Upper lobe of left lung (tissue), 6 donors: ENCODE data around the gene RAP1GDS1. TPM values are rescaled to one million over a fixed set of nuclear protein-coding genes. Genes with fewer than 3 reads are reported as not detected.

ENCODE experiments used
- ATAC-seq, 2 donors: fragments of 200-7000 bp; cut with Tn5 transposase; one replicate each; pipeline ENCODE4 v1.9.1; 2022; ENCODE audit warnings: mild to moderate bottlenecking in 2 of 2, moderate library complexity in 2 of 2; ENCODE audit not compliant: low FRiP score in 2 of 2
- DNase-seq, 2 donors: peaks; one replicate each; pipeline ENCODE4 v3.0.0-alpha.2; 2019 to 2020
- H3K27ac ChIP-seq, 4 donors: fragments of 200-600 bp; sonication (generic); one replicate each; pipeline ENCODE4 v1.5.1; 2016 to 2019
- H3K27me3 ChIP-seq, 4 donors: fragments of 200-600 bp; sonication (generic); one replicate each; pipeline ENCODE4 v1.5.1; 2017 to 2019
- H3K36me3 ChIP-seq, 4 donors: fragments of 200-600 bp; sonication (generic); one replicate each; pipeline ENCODE4 v1.5.1; 2016 to 2019
- H3K4me1 ChIP-seq, 4 donors: fragments of 200-600 bp; sonication (generic); one replicate each; pipeline ENCODE4 v1.5.1; 2018 to 2019
- H3K4me3 ChIP-seq, 4 donors: fragments of 200-600 bp; sonication (generic); one replicate each; pipeline ENCODE4 v1.5.1; 2017 to 2019; ENCODE audit warnings: mild to moderate bottlenecking in 2 of 4, moderate library complexity in 1 of 4
- H3K9me3 ChIP-seq, 4 donors: fragments of 200-600 bp; sonication (generic); one replicate each; pipeline ENCODE4 v1.5.1; 2018 to 2019
- CTCF ChIP-seq, 6 experiments: fragments of 450-650 bp in 4 of 6; fragments of 200-600 bp in 2 of 6; sonication (generic) in 2 of 6; IDR thresholded peaks; one replicate each; pipeline ENCODE4 v1.5.1; 2016 to 2019; ENCODE audit warnings: antibody characterized with exemption in 6 of 6
- EP300 ChIP-seq, 4 donors: sonication (generic); formaldehyde crosslinking; IDR thresholded peaks; one replicate each; pipeline ENCODE4 v1.5.1; 2017; ENCODE audit warnings: antibody characterized with exemption in 4 of 4, control low read depth in 2 of 4
- POLR2A ChIP-seq, 4 donors: fragments of 450-650 bp; IDR thresholded peaks; one replicate each; pipeline ENCODE4 v1.5.1; 2016 to 2017; ENCODE audit warnings: antibody characterized with exemption in 4 of 4, mild to moderate bottlenecking in 2 of 4
- POLR2AphosphoS5 ChIP-seq, 2 donors: sonication (generic); formaldehyde crosslinking; IDR thresholded peaks; one replicate each; pipeline ENCODE4 v1.5.1; 2017; ENCODE audit warnings: antibody characterized with exemption in 2 of 2
- WGBS, 2 donors: methylation state at CpG; one replicate each; pipeline ENCODE4 v1.1.5; 2017 to 2018; 5-methylcytosine and 5-hydroxymethylcytosine counted together
- total RNA-seq, 6 donors: library from RNA; depleted of rRNA in 4 of 6; stranded (reverse); fragments of >200 nt in 4 of 6; gene quantifications; one replicate each; pipeline versions ENCODE4 v1.1.0 to v1.2.1, GENCODE V29; 2016 to 2021
- donor health status: DM: no; HTN: no; CAD: no; lungs with moderate emphysema.
- donor health status: DM: no; HTN: yes; CAD: no; lungs with severe emphysema.

Gene RAP1GDS1
- 10 to 100 TPM; 20.6 to 63.9 (median 35.5) TPM for total RNA-seq

- Histone ChIP-seq H3K9me3 (no peaks in the 10 kb centered on the region), H3K4me3 (peak within 1 kb of the TSS; percentile 70 to 92 (median 82)), H3K27ac (peak within 1 kb of the TSS; percentile 91 to 98 (median 94)), H3K27me3 (no peaks in the 10 kb centered on the region), H3K36me3 (no peaks in the 10 kb centered on the region), H3K4me1 (peaks cover 15 to 19% (median 18%) of the 10 kb centered on the region in 4 donors)
- peak; percentile 98 to 99 for ATAC-seq
- 0% methylated on average over 9 to 19 of the region's 84 CpGs for WGBS, 2 donors
- TF ChIP-seq POLR2A (IDR thresholded peaks at IDR 0.05) (peak in 2 of 4 donors; percentile 93 to 97), POLR2AphosphoS5 (IDR thresholded peaks at IDR 0.05) (peak; percentile 90 to 97), CTCF (IDR thresholded peaks at IDR 0.05) (no peak)
- DNase-seq = peak; percentile 95 to 97
Observed at GRCh38 chr4:98260579-98261404, at the start of gene RAP1GDS1. RAP1GDS1 (plus strand) TSS chr4:98261384; CDS start chr4:98261566, 182 bp downstream.

GRCh38 chr4:98222306-98222705 lies 38.9 kb upstream of the RAP1GDS1 start:
- 77 to 85% methylated on average over 2 of the region's 2 CpGs for WGBS, 2 donors
- no peak for ATAC-seq
- no peaks in the 10 kb centered on the region for H3K4me1 ChIP-seq

GRCh38 chr4:98226396-98226795 lies 34.8 kb upstream of the RAP1GDS1 start:
- TF ChIP-seq EP300 (IDR thresholded peaks at IDR 0.05) = no peak
- no peak for TF ChIP-seq POLR2A (IDR thresholded peaks at IDR 0.05)
- TF ChIP-seq CTCF (IDR thresholded peaks at IDR 0.05) = no peak
- no peak for TF ChIP-seq POLR2AphosphoS5 (IDR thresholded peaks at IDR 0.05)
- 87% methylated on average over 6 of the region's 6 CpGs for whole genome bisulfite sequencing, 2 donors
- H3K4me3 ChIP-seq = no peak overlapping the region
- ATAC-seq = no peak
- H3K27ac ChIP-seq = no peak overlapping the region
- DNase-seq = no peak
- H3K27me3 ChIP-seq = no peaks in the 10 kb centered on the region
- no peaks in the 10 kb centered on the region for H3K9me3 ChIP-seq
- no peaks in the 10 kb centered on the region for H3K36me3 ChIP-seq
- no peaks in the 10 kb centered on the region for H3K4me1 ChIP-seq

More at GRCh38 chr4:98222306-98222705, 38.9 kb upstream of the RAP1GDS1 start:
- H3K27ac ChIP-seq = no peak overlapping the region
- no peaks in the 10 kb centered on the region for H3K36me3 ChIP-seq
- no peak for TF ChIP-seq POLR2A (IDR thresholded peaks at IDR 0.05)
- no peak for TF ChIP-seq POLR2AphosphoS5 (IDR thresholded peaks at IDR 0.05)
- no peak for TF ChIP-seq CTCF (IDR thresholded peaks at IDR 0.05)
- no peak for TF ChIP-seq EP300 (IDR thresholded peaks at IDR 0.05)
- no peaks in the 10 kb centered on the region for H3K27me3 ChIP-seq
- no peaks in the 10 kb centered on the region for H3K9me3 ChIP-seq
- no peak for DNase-seq
- H3K4me3 ChIP-seq = no peak overlapping the region

- 94 to 97% methylated on average over 3 of the region's 3 CpGs for WGBS, 2 donors
- no peak for DNase-seq
Observed at GRCh38 chr4:98230961-98231360, 30.2 kb upstream of the RAP1GDS1 start.

More at GRCh38 chr4:98230961-98231360, 30.2 kb upstream of the RAP1GDS1 start:
- TF ChIP-seq POLR2A (IDR thresholded peaks at IDR 0.05) (no peak), POLR2AphosphoS5 (IDR thresholded peaks at IDR 0.05) (no peak), EP300 (IDR thresholded peaks at IDR 0.05) (no peak), CTCF (IDR thresholded peaks at IDR 0.05) (no peak)
- Histone ChIP-seq H3K36me3 (no peaks in the 10 kb centered on the region), H3K4me3 (no peak overlapping the region), H3K27ac (no peak overlapping the region), H3K27me3 (no peaks in the 10 kb centered on the region), H3K9me3 (no peaks in the 10 kb centered on the region), H3K4me1 (no peaks in the 10 kb centered on the region)
- no peak for ATAC-seq
